HepG2 (cell line): ENCODE measurements around the gene LIME1. TPM values are rescaled to one million over a fixed set of nuclear protein-coding genes. Genes with fewer than 3 reads are reported as not detected.

Source experiments
- ARNT2 ChIP-seq: sonication (generic); formaldehyde crosslinking; IDR thresholded peaks from 2 replicates; pipeline ENCODE4 v1.8.0; 2022; ENCODE audit warnings: mild to moderate bottlenecking, low read depth, missing genetic modification reagents, moderate library complexity
- BRF2 ChIP-seq: sonication (generic); formaldehyde crosslinking; IDR thresholded peaks from 2 replicates; pipeline ENCODE4 v1.8.1; 2022; ENCODE audit warnings: mild to moderate bottlenecking, missing genetic modification reagents
- CSRNP1 ChIP-seq: sonication (generic); formaldehyde crosslinking; IDR thresholded peaks from 2 replicates; pipeline ENCODE4 v1.8.1; 2023; ENCODE audit warnings: mild to moderate bottlenecking, missing genetic modification reagents
- FOXK2 ChIP-seq: fragments of 450-650 bp; IDR thresholded peaks from 2 replicates; pipeline ENCODE4 v1.6.1; 2016
- HNF4G ChIP-seq, 2 experiments: sonication (generic) in 1 of 2; formaldehyde crosslinking in 1 of 2; IDR thresholded peaks; 2 replicates each; pipeline versions ENCODE4 v1.4.0 to v1.6.1; 2011 to 2020; ENCODE audit warnings: borderline replicate concordance in 2 of 2, low read depth in 2 of 2, mild to moderate bottlenecking in 2 of 2, low read length in 1 of 2, missing genetic modification reagents in 1 of 2, moderate library complexity in 1 of 2
- JUNB ChIP-seq: sonication (generic); formaldehyde crosslinking; IDR thresholded peaks from 2 replicates; pipeline ENCODE4 v1.8.0; 2022; ENCODE audit warnings: missing genetic modification reagents, mild to moderate bottlenecking, borderline replicate concordance
- KDM2A ChIP-seq: sonication (generic); formaldehyde crosslinking; IDR thresholded peaks from 2 replicates; pipeline ENCODE4 v1.4.0; 2020; ENCODE audit warnings: low read depth, missing genetic modification reagents, borderline replicate concordance
- MAX ChIP-seq: IDR thresholded peaks from 2 replicates; pipeline ENCODE4 v1.6.1; 2012; ENCODE audit warnings: inconsistent platforms
- MBD4 ChIP-seq: IDR thresholded peaks from 2 replicates; pipeline ENCODE4 v1.6.1; 2012; ENCODE audit warnings: low read length, inconsistent platforms, borderline replicate concordance
- ONECUT2 ChIP-seq: sonication (generic); formaldehyde crosslinking; IDR thresholded peaks from 2 replicates; pipeline ENCODE4 v1.4.0; 2020; ENCODE audit warnings: missing genetic modification reagents
- PLRG1 ChIP-seq: fragments of 450-650 bp; conservative IDR thresholded peaks from 2 replicates; pipeline ENCODE4 v1.6.1; 2016
- RFX3 ChIP-seq: IDR thresholded peaks from 2 replicates; pipeline ENCODE4 v1.6.1; 2016; ENCODE audit warnings: missing biosample characterization, missing genetic modification reagents
- RFX5 ChIP-seq: IDR thresholded peaks from 2 replicates; pipeline ENCODE4 v1.6.1; 2011; ENCODE audit warnings: low read depth, low read length, improper control_type of control experiment
- SP2 ChIP-seq: sonication (generic); formaldehyde crosslinking; IDR thresholded peaks from 2 replicates; pipeline ENCODE4 v1.5.1; 2020; ENCODE audit warnings: mild to moderate bottlenecking, missing genetic modification reagents
- SYNCRIP ChIP-seq: fragments of 200-400 bp; formaldehyde crosslinking; IDR thresholded peaks from 2 replicates; pipeline ENCODE4 v1.6.1; 2018; ENCODE audit warnings: mild to moderate bottlenecking, low read depth, low read length; ENCODE audit not compliant: insufficient read depth
- TCF7 ChIP-seq: sonication (generic); IDR thresholded peaks from 2 replicates; pipeline ENCODE4 v1.6.1; 2016; ENCODE audit warnings: antibody characterized with exemption, low read depth
- TSC22D2 ChIP-seq: sonication (generic); formaldehyde crosslinking; IDR thresholded peaks from 2 replicates; pipeline ENCODE4 v1.5.1; 2020; ENCODE audit warnings: missing genetic modification reagents, mild to moderate bottlenecking, borderline replicate concordance
- ZBED4 ChIP-seq: sonication (generic); formaldehyde crosslinking; IDR thresholded peaks from 2 replicates; pipeline ENCODE4 v1.4.0; 2020; ENCODE audit warnings: missing genetic modification reagents, borderline replicate concordance
- ZBTB42 ChIP-seq: sonication (generic); formaldehyde crosslinking; IDR thresholded peaks from 2 replicates; pipeline ENCODE4 v1.5.0; 2020; ENCODE audit warnings: mild to moderate bottlenecking, missing genetic modification reagents
- ZFP37 ChIP-seq: sonication (generic); formaldehyde crosslinking; IDR thresholded peaks from 2 replicates; pipeline ENCODE4 v1.4.0; 2020; ENCODE audit warnings: missing genetic modification reagents, borderline replicate concordance
- ZNF12 ChIP-seq: sonication (generic); formaldehyde crosslinking; IDR thresholded peaks from 2 replicates; pipeline ENCODE4 v1.5.0; 2020; ENCODE audit warnings: missing genetic modification reagents
- ZNF468 ChIP-seq: sonication (generic); formaldehyde crosslinking; IDR thresholded peaks from 2 replicates; pipeline ENCODE4 v1.8.0; 2022; ENCODE audit warnings: mild to moderate bottlenecking, moderate library complexity, missing genetic modification reagents
- ZNF777 ChIP-seq: sonication (generic); formaldehyde crosslinking; IDR thresholded peaks from 2 replicates; pipeline ENCODE4 v1.4.0; 2020; ENCODE audit warnings: missing genetic modification reagents
- polyA plus RNA-seq, 8 experiments: library from polyadenylated mRNA; depleted of rRNA in 3 of 8; stranded (reverse) in 7 of 8; unstranded in 1 of 8; fragments of >200 nt; fragmentation: Illumina TruSeq in 4 of 8; extraction: Trizol in 4 of 8; gene quantifications; 2 replicates each; pipeline versions ENCODE4 v1.2.1 to v1.2.3, GENCODE V29; 2011 to 2016; ENCODE audit warnings: low read depth in 4 of 8, missing spikeins in 1 of 8, mixed read lengths in 1 of 8; ENCODE audit not compliant: insufficient read depth in 1 of 8
- total RNA-seq, 5 experiments: library from RNA; depleted of rRNA; stranded (reverse); fragments of >200 nt; fragmentation: Illumina TruSeq; extraction: Trizol; gene quantifications; 2 replicates each; pipeline ENCODE4 v1.2.3, GENCODE V29; 2016; ENCODE audit warnings: low read depth in 1 of 5

The LIME1 gene
- total and polyA plus RNA-seq, 2 of the 13 experiments (the other 11 are each of a cell fraction or from before 2014, with no cell fraction given) = 13.0 to 61.5 TPM

GRCh38 chr20:63707558-63708300, 28.7 kb upstream of the LIME1 start, which contains the start of the genes ARFRP1 and ZGPAT (continued):
- TF ChIP-seq BRF2 (CRISPR knock-in tag) (peak; percentile 98), ARNT2 (peak; percentile 98), SP2 (peak; percentile 71), JUNB (no peak), ZFP37 (no peak), CSRNP1 (CRISPR knock-in tag) (peak; percentile 98), MBD4 (no peak), RFX5 (no peak), PLRG1 (no peak), MAX (peak; percentile 98), ZBED4 (peak; percentile 84; the same call in 1 of the 2 replicates), ZNF468 (CRISPR knock-in tag) (peak; percentile 89), TCF7 (no peak), TSC22D2 (peak; percentile 90; the same call in 1 of the 2 replicates), FOXK2 (no peak), ZNF12 (CRISPR knock-in tag) (no peak; the same call in 1 of the 2 replicates), ZBTB42 (CRISPR knock-in tag) (peak; percentile 79; the same call in 1 of the 2 replicates), ONECUT2 (CRISPR knock-in tag) (peak; percentile 39; the same call in 1 of the 2 replicates), SYNCRIP (no peak), ZNF777 (peak; percentile 88), HNF4G (IDR thresholded peaks at IDR 0.05; ENCODE audit: borderline replicate concordance, low read depth, low read length) (peak; percentile 52; the same call in 1 of the 2 replicates), HNF4G (CRISPR knock-in tag; IDR thresholded peaks at IDR 0.05; ENCODE audit: borderline replicate concordance, low read depth) (peak; percentile 95), KDM2A (CRISPR knock-in tag) (peak; percentile 96), RFX3 (CRISPR knock-in tag) (no peak)
